ENCODE measurements around the gene ZNF57.

GRCh38 chr19:2917275-2918184 is 16.8 kb downstream of the ZNF57 start:
- TF ChIP-seq CTCF (IDR thresholded peaks at IDR 0.05) (no peak), POLR2A (IDR thresholded peaks at IDR 0.05) (no peak), EP300 (IDR thresholded peaks at IDR 0.05) (no peak), POLR2AphosphoS5 (IDR thresholded peaks at IDR 0.05) (no peak)

All from sigmoid colon (tissue), 4 donors.